ENCODE data around the gene ACTL7B. TPM values are rescaled to one million over a fixed set of nuclear protein-coding genes. Genes with fewer than 3 reads are reported as not detected.

ACTL7B gene
- total RNA-seq, 1 experiment from 2014 or later: not detected

DNA sequence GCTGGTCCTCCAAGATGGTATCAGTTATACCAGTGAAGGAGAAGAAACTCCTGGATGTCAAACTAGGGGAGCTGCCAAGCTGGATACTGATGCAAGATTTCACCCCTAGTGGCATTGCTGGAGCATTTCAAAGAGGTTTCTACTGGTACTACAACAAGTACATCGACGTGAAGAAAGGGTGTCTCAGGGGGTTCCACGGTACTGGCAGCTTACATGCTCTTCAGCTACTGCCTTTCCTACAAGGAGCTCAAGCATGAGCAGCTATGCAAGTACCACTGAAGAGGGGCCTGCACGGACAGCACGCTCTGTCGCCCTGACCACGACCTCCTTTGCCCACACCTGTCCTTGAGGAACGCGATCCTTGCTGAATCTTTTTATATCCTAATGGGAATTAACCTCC, 19.5 kb downstream of the ACTL7B start (continued):
- TF ChIP-seq ETV6 (CRISPR knock-in tag; IDR thresholded peaks at IDR 0.05) (no peak), MXD4 (CRISPR knock-in tag; IDR thresholded peaks at IDR 0.05; ENCODE audit: borderline replicate concordance) (no peak), NR1H2 (CRISPR knock-in tag; IDR thresholded peaks at IDR 0.05) (no peak), TP53 (CRISPR knock-in tag; IDR thresholded peaks at IDR 0.05) (no peak), ESRRA (CRISPR knock-in tag; IDR thresholded peaks at IDR 0.05; ENCODE audit: borderline replicate concordance) (no peak)
- TF ChIP-seq, protein P1, sequence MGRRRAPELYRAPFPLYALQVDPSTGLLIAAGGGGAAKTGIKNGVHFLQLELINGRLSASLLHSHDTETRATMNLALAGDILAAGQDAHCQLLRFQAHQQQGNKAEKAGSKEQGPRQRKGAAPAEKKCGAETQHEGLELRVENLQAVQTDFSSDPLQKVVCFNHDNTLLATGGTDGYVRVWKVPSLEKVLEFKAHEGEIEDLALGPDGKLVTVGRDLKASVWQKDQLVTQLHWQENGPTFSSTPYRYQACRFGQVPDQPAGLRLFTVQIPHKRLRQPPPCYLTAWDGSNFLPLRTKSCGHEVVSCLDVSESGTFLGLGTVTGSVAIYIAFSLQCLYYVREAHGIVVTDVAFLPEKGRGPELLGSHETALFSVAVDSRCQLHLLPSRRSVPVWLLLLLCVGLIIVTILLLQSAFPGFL (CRISPR knock-in tag; IDR thresholded peaks at IDR 0.05; ENCODE audit: borderline replicate concordance): no peak
- TF ChIP-seq, protein P2, sequence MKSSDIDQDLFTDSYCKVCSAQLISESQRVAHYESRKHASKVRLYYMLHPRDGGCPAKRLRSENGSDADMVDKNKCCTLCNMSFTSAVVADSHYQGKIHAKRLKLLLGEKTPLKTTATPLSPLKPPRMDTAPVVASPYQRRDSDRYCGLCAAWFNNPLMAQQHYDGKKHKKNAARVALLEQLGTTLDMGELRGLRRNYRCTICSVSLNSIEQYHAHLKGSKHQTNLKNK (CRISPR knock-in tag; IDR thresholded peaks at IDR 0.05): no peak

DNA sequence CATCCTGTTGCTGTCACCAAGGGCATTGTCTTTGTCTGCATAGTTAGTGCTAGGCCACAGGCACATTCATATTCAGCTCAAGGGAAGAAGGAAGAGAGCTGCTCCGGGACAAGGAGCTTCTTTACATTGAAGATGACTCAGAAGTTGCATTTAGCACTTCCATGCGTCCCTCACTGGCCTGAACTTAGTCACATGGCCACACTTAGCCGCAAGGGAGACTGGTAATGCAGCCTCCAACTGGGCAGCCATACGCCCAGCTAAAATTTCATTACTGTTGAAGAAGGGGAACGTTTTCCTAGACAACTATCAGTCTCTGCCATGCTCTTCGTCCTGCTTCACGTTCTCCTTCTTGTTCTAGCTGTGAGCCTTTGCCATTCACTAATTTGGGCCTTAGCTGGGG, 20.0 kb downstream of the ACTL7B start:
- POLR2A ChIA-PET: no interaction called here
- Mint-ChIP-seq H3K4me3 (no peak overlapping the region), H3K4me1 (peaks cover 13% of the 10 kb centered on the region), H3K27me3 (ENCODE audit: low read depth) (no peaks in the 10 kb centered on the region), H3K9me3 (peaks cover 5% of the 10 kb centered on the region), H3K36me3 (no peaks in the 10 kb centered on the region), H3K27ac (no peak overlapping the region)
- TF ChIP-seq JUN (CRISPR knock-in tag; IDR thresholded peaks at IDR 0.05) (no peak), ZNF232 (CRISPR knock-in tag; IDR thresholded peaks at IDR 0.05) (no peak), IRF2 (CRISPR knock-in tag; IDR thresholded peaks at IDR 0.05; ENCODE audit: borderline replicate concordance, low read depth) (no peak), GTF2I (CRISPR knock-in tag; conservative IDR thresholded peaks at IDR 0.05) (no peak), GRHL2 (CRISPR knock-in tag; IDR thresholded peaks at IDR 0.05; ENCODE audit: insufficient replicate concordance, severe bottlenecking) (no peak), CBFB (CRISPR knock-in tag; IDR thresholded peaks at IDR 0.05; ENCODE audit: low read depth) (no peak)
- TF ChIP-seq, protein P3, sequence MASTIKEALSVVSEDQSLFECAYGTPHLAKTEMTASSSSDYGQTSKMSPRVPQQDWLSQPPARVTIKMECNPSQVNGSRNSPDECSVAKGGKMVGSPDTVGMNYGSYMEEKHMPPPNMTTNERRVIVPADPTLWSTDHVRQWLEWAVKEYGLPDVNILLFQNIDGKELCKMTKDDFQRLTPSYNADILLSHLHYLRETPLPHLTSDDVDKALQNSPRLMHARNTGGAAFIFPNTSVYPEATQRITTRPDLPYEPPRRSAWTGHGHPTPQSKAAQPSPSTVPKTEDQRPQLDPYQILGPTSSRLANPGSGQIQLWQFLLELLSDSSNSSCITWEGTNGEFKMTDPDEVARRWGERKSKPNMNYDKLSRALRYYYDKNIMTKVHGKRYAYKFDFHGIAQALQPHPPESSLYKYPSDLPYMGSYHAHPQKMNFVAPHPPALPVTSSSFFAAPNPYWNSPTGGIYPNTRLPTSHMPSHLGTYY (CRISPR knock-in tag; IDR thresholded peaks at IDR 0.05): no peak
- TF ChIP-seq, protein P4, sequence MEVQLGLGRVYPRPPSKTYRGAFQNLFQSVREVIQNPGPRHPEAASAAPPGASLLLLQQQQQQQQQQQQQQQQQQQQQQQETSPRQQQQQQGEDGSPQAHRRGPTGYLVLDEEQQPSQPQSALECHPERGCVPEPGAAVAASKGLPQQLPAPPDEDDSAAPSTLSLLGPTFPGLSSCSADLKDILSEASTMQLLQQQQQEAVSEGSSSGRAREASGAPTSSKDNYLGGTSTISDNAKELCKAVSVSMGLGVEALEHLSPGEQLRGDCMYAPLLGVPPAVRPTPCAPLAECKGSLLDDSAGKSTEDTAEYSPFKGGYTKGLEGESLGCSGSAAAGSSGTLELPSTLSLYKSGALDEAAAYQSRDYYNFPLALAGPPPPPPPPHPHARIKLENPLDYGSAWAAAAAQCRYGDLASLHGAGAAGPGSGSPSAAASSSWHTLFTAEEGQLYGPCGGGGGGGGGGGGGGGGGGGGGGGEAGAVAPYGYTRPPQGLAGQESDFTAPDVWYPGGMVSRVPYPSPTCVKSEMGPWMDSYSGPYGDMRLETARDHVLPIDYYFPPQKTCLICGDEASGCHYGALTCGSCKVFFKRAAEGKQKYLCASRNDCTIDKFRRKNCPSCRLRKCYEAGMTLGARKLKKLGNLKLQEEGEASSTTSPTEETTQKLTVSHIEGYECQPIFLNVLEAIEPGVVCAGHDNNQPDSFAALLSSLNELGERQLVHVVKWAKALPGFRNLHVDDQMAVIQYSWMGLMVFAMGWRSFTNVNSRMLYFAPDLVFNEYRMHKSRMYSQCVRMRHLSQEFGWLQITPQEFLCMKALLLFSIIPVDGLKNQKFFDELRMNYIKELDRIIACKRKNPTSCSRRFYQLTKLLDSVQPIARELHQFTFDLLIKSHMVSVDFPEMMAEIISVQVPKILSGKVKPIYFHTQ (CRISPR knock-in tag; IDR thresholded peaks at IDR 0.05): no peak
- TF ChIP-seq, protein P5, sequence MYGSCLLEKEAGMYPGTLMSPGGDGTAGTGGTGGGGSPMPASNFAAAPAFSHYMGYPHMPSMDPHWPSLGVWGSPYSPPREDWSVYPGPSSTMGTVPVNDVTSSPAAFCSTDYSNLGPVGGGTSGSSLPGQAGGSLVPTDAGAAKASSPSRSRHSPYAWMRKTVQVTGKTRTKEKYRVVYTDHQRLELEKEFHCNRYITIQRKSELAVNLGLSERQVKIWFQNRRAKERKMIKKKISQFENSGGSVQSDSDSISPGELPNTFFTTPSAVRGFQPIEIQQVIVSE (CRISPR knock-in tag; IDR thresholded peaks at IDR 0.05; ENCODE audit: borderline replicate concordance): no peak
- TF ChIP-seq, protein P6, sequence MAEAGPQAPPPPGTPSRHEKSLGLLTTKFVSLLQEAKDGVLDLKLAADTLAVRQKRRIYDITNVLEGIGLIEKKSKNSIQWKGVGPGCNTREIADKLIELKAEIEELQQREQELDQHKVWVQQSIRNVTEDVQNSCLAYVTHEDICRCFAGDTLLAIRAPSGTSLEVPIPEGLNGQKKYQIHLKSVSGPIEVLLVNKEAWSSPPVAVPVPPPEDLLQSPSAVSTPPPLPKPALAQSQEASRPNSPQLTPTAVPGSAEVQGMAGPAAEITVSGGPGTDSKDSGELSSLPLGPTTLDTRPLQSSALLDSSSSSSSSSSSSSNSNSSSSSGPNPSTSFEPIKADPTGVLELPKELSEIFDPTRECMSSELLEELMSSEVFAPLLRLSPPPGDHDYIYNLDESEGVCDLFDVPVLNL (CRISPR knock-in tag; IDR thresholded peaks at IDR 0.05; ENCODE audit: borderline replicate concordance, low read depth): no peak
- TF ChIP-seq, protein P7, sequence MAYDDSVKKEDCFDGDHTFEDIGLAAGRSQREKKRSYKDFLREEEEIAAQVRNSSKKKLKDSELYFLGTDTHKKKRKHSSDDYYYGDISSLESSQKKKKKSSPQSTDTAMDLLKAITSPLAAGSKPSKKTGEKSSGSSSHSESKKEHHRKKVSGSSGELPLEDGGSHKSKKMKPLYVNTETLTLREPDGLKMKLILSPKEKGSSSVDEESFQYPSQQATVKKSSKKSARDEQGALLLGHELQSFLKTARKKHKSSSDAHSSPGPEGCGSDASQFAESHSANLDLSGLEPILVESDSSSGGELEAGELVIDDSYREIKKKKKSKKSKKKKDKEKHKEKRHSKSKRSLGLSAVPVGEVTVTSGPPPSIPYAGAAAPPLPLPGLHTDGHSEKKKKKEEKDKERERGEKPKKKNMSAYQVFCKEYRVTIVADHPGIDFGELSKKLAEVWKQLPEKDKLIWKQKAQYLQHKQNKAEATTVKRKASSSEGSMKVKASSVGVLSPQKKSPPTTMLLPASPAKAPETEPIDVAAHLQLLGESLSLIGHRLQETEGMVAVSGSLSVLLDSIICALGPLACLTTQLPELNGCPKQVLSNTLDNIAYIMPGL (CRISPR knock-in tag; IDR thresholded peaks at IDR 0.05): no peak
- no peak for DNase-seq (ENCODE audit: low spot score)
- CTCF ChIA-PET: interaction anchor here (1.0 to 2.1 kb wide), 2 partner anchors 59 to 118 kb away, joined by 4 to 6 read pairs; no protein-coding TSS in a partner anchor
- ATAC-seq: no peak
